GM12878 (cell line): ENCODE results near the gene BTBD9. TPM values are rescaled to one million over a fixed set of nuclear protein-coding genes. Genes with fewer than 3 reads are reported as not detected.

Source experiments
- ASH2L ChIP-seq: fragments of 300-600, 200-600 bp; sonication (generic); IDR thresholded peaks from 2 replicates; pipeline ENCODE4 v1.6.1; 2017; ENCODE audit warnings: low read depth, mild to moderate bottlenecking, borderline replicate concordance
- CEBPB ChIP-seq, 2 experiments: fragments of 150-350 bp in 1 of 2; IDR thresholded peaks; 2 replicates each; pipeline ENCODE4 v1.6.1; 2012 to 2014; ENCODE audit warnings: low read depth in 2 of 2, low read length in 2 of 2, borderline replicate concordance in 1 of 2, inconsistent platforms in 1 of 2
- E2F8 ChIP-seq: fragments of 450-650 bp; IDR thresholded peaks from 2 replicates; pipeline ENCODE4 v1.6.1; 2018; ENCODE audit warnings: mild to moderate bottlenecking, low read depth, moderate library complexity; ENCODE audit not compliant: partially characterized antibody
- E4F1 ChIP-seq: fragments of 450-650 bp; IDR thresholded peaks from 2 replicates; pipeline ENCODE4 v1.6.1; 2018; ENCODE audit warnings: borderline replicate concordance, mild to moderate bottlenecking; ENCODE audit not compliant: partially characterized antibody
- EED ChIP-seq: sonication (generic); IDR thresholded peaks from 2 replicates; pipeline ENCODE4 v1.6.1; 2016; ENCODE audit warnings: antibody characterized with exemption, low read depth
- HDGF ChIP-seq: fragments of 450-650 bp; IDR thresholded peaks from 2 replicates; pipeline ENCODE4 v1.6.1; 2016; ENCODE audit warnings: antibody characterized with exemption
- KDM1A ChIP-seq: fragments of 200-600 bp; sonication (generic); IDR thresholded peaks from 2 replicates; pipeline ENCODE4 v1.6.1; 2016; ENCODE audit warnings: borderline replicate concordance
- LARP7 ChIP-seq: fragments of 450-650 bp; IDR thresholded peaks from 2 replicates; pipeline ENCODE4 v1.6.1; 2017; ENCODE audit warnings: mild to moderate bottlenecking
- MYB ChIP-seq: fragments of 150-350 bp; IDR thresholded peaks from 2 replicates; pipeline ENCODE4 v1.6.1; 2014; ENCODE audit warnings: mild to moderate bottlenecking, low read depth, low read length, borderline replicate concordance
- NRF1 ChIP-seq: conservative IDR thresholded peaks from 2 replicates; pipeline ENCODE4 v1.6.1; 2011; ENCODE audit warnings: mild to moderate bottlenecking, low read depth, low read length, improper control_type of control experiment
- PML ChIP-seq: IDR thresholded peaks from 2 replicates; pipeline ENCODE4 v1.6.1; 2012; ENCODE audit warnings: low read length, inconsistent platforms
- STAT1 ChIP-seq: fragments of 450-650 bp; conservative IDR thresholded peaks from 2 replicates; pipeline ENCODE4 v1.6.1; 2014; ENCODE audit warnings: antibody characterized with exemption, mild to moderate bottlenecking
- ZBTB40 ChIP-seq: fragments of 450-650 bp; IDR thresholded peaks from 2 replicates; pipeline ENCODE4 v1.6.1; 2016; ENCODE audit warnings: mild to moderate bottlenecking, moderate library complexity, borderline replicate concordance
- polyA plus RNA-seq, 11 experiments: library from polyadenylated mRNA; depleted of rRNA in 4 of 11; unstranded in 6 of 11; stranded (reverse) in 5 of 11; fragments of >200 nt; fragmentation: Nextera tagmentation in 4 of 11; fragmentation: Illumina TruSeq in 1 of 11; extraction: Ambion mirVana in 4 of 11; extraction: Trizol in 1 of 11; gene quantifications; 1 replicate in 1 of 11; 2 replicates in 10 of 11; pipeline versions ENCODE4 v1.2.1 to v1.2.3, GENCODE V29; 2011 to 2016; ENCODE audit warnings: inconsistent platforms in 2 of 11, missing spikeins in 2 of 11, low read depth in 1 of 11
- total RNA-seq, 4 experiments: library from RNA; depleted of rRNA in 3 of 4; stranded (reverse); fragments of >200 nt in 3 of 4; fragmentation: Illumina TruSeq in 1 of 4; extraction: Trizol in 1 of 4; gene quantifications; 2 replicates each; pipeline versions ENCODE4 v1.2.1 to v1.2.3, GENCODE V29; 2013 to 2021
- TF ChIP-seq, protein P1 (sequence below): fragments of 450-650 bp; IDR thresholded peaks from 2 replicates; pipeline ENCODE4 v1.6.1; 2017; ENCODE audit warnings: antibody characterized with exemption, mild to moderate bottlenecking, moderate library complexity
- TF ChIP-seq, protein P2 (sequence below): IDR thresholded peaks from 2 replicates; pipeline ENCODE4 v1.6.1; 2011; ENCODE audit warnings: mild to moderate bottlenecking, low read depth, low read length, moderate library complexity; ENCODE audit not compliant: insufficient replicate concordance

The BTBD9 gene
- total and polyA plus RNA-seq, 10 of the 15 experiments (the other 5 are each of a cell fraction or from before 2014, with no cell fraction given) = 0.22 to 8.6 (median 4.6) TPM

DNA sequence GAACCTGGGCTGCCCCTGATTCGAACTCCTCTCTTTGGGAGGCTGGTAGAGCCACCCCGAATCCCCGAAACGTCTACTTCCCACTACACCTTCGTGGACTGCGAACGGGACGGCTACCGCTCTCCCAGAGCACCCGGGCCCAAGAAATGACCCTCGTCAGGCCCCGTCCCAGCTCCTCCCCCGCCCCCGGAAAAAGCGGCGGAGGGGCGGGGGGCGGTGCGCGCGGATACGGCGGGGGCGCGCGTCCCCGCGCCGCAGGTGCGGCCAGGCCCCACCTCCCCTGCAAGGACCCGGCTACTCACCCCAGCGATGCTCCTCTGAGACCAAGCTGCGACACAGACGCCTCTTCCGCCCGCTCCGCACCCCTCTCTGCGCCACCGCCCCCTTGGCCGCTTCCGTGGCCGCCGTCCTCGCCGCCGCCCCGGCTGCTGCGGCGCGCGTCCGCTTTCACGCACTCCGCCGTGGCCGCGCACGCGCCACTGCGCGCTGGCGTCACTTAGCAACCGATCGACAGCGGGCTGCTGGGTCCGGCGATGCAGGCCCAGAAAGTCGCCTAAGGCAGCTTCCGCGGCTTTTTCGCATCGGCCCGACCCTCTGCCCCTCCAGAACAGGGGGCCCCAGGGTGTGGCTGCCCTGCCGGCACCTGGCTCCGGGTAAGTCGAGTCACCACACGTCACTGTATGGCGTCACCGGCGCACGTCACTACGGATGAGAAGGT is at the start of gene BTBD9 (continued):
- no peak for TF ChIP-seq ZBTB40
- TF ChIP-seq, protein P1, sequence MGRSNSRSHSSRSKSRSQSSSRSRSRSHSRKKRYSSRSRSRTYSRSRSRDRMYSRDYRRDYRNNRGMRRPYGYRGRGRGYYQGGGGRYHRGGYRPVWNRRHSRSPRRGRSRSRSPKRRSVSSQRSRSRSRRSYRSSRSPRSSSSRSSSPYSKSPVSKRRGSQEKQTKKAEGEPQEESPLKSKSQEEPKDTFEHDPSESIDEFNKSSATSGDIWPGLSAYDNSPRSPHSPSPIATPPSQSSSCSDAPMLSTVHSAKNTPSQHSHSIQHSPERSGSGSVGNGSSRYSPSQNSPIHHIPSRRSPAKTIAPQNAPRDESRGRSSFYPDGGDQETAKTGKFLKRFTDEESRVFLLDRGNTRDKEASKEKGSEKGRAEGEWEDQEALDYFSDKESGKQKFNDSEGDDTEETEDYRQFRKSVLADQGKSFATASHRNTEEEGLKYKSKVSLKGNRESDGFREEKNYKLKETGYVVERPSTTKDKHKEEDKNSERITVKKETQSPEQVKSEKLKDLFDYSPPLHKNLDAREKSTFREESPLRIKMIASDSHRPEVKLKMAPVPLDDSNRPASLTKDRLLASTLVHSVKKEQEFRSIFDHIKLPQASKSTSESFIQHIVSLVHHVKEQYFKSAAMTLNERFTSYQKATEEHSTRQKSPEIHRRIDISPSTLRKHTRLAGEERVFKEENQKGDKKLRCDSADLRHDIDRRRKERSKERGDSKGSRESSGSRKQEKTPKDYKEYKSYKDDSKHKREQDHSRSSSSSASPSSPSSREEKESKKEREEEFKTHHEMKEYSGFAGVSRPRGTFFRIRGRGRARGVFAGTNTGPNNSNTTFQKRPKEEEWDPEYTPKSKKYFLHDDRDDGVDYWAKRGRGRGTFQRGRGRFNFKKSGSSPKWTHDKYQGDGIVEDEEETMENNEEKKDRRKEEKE = 0 out of 2 replicates have a peak, but pooled peaks have one; percentile 57
- TF ChIP-seq LARP7 = peak; percentile 66
- TF ChIP-seq, protein P2, sequence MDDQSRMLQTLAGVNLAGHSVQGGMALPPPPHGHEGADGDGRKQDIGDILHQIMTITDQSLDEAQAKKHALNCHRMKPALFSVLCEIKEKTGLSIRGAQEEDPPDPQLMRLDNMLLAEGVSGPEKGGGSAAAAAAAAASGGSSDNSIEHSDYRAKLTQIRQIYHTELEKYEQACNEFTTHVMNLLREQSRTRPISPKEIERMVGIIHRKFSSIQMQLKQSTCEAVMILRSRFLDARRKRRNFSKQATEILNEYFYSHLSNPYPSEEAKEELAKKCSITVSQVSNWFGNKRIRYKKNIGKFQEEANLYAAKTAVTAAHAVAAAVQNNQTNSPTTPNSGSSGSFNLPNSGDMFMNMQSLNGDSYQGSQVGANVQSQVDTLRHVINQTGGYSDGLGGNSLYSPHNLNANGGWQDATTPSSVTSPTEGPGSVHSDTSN = no peak
- TF ChIP-seq EED = no peak
- no peak for TF ChIP-seq HDGF
- TF ChIP-seq PML = peak; percentile 68; the same call in 1 of the 2 replicates
- peak; percentile 35; the same call in 1 of the 2 replicates for TF ChIP-seq NRF1
- no peak for TF ChIP-seq E2F8
- TF ChIP-seq MYB = no peak
- TF ChIP-seq E4F1 = no peak
- no peak for TF ChIP-seq STAT1
- TF ChIP-seq CEBPB (IDR thresholded peaks at IDR 0.05; ENCODE audit: borderline replicate concordance in 1 of 2, low read depth in 2 of 2, low read length in 2 of 2) = no peak
- TF ChIP-seq ASH2L = no peak
- no peak for TF ChIP-seq KDM1A
